Right atrium auricular region (tissue), 2 donors: ENCODE results near the gene MSMO1. TPM values are rescaled to one million over a fixed set of nuclear protein-coding genes. Genes with fewer than 3 reads are reported as not detected.

Experiments used
- DNase-seq: peaks from one replicate; pipeline ENCODE4 v3.0.0-alpha.2; 2019; ENCODE audit warnings: low spot score
- H3K27ac ChIP-seq, 2 donors: fragments of 200-600 bp; sonication (generic); 1 replicate in 1 of 2; 2 replicates in 1 of 2; pipeline ENCODE4 v1.5.1; 2016 to 2019
- H3K27me3 ChIP-seq, 2 donors: fragments of 200-600 bp; sonication (generic); one replicate each; pipeline versions ENCODE4 v1.5.1 to v1.6.0; 2017 to 2019
- H3K36me3 ChIP-seq: fragments of 200-600 bp; sonication (generic); one replicate; pipeline ENCODE4 v1.5.1; 2016
- H3K4me1 ChIP-seq, 2 donors: fragments of 200-600 bp; sonication (generic); one replicate each; pipeline versions ENCODE4 v1.5.1 to v1.6.0; 2017 to 2019
- H3K4me3 ChIP-seq, 2 donors: fragments of 200-600 bp; sonication (generic); 1 replicate in 1 of 2; 2 replicates in 1 of 2; pipeline ENCODE4 v1.5.1; 2017 to 2019; ENCODE audit warnings: mild to moderate bottlenecking in 1 of 2, moderate library complexity in 1 of 2
- H3K9me3 ChIP-seq, 2 donors: fragments of 200-600 bp; sonication (generic); one replicate each; pipeline ENCODE4 v1.5.1; 2019
- total RNA-seq, 2 donors: library from RNA; depleted of rRNA; stranded (reverse); fragments of >200 nt; gene quantifications; one replicate each; pipeline ENCODE4 v1.1.0, GENCODE V29; 2016
- TF ChIP-seq, protein P1 (sequence below), 2 donors: fragments of 200-600 bp; sonication (generic); IDR thresholded peaks; one replicate each; pipeline ENCODE4 v1.5.1; 2019; ENCODE audit warnings: antibody characterized with exemption in 2 of 2

The MSMO1 gene
- total RNA-seq, 2 donors from 2014 or later, result 11.3 to 20.3 TPM

DNA sequence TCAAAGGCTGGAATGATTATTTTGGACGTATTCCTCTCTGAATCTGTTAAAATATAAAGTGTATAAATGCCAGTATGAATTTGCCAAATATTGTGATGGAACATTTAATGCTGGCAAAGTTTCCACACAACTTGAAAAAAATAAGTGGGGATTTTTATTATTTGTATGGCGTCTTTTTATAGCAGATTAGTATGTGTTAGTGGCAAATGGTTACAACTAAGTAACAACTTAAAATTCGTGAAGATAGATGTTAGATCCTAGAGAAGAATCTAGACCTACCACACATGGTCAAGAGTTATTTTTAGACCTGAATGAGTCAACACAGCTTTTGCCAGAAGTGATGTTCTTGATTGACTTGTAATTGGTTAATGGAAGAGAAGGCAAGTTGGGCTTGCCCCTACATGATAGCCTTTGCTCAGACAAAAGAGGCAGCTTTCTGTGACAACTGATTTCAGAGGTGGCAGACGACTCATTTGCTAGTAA, 56.2 kb downstream of the MSMO1 start:
- no peaks in the 10 kb centered on the region for H3K9me3 ChIP-seq
- no peaks in the 10 kb centered on the region for H3K4me1 ChIP-seq
- DNase-seq, result no peak
- TF ChIP-seq, protein P1, sequence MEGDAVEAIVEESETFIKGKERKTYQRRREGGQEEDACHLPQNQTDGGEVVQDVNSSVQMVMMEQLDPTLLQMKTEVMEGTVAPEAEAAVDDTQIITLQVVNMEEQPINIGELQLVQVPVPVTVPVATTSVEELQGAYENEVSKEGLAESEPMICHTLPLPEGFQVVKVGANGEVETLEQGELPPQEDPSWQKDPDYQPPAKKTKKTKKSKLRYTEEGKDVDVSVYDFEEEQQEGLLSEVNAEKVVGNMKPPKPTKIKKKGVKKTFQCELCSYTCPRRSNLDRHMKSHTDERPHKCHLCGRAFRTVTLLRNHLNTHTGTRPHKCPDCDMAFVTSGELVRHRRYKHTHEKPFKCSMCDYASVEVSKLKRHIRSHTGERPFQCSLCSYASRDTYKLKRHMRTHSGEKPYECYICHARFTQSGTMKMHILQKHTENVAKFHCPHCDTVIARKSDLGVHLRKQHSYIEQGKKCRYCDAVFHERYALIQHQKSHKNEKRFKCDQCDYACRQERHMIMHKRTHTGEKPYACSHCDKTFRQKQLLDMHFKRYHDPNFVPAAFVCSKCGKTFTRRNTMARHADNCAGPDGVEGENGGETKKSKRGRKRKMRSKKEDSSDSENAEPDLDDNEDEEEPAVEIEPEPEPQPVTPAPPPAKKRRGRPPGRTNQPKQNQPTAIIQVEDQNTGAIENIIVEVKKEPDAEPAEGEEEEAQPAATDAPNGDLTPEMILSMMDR (IDR thresholded peaks at IDR 0.05), result no peak
- H3K36me3 ChIP-seq, result no peaks in the 10 kb centered on the region
- H3K4me3 ChIP-seq, result no peak overlapping the region
- peak overlapping the region; percentile 5 to 12 for H3K27ac ChIP-seq
- H3K27me3 ChIP-seq, result peaks cover 0 to 4% of the 10 kb centered on the region in 2 donors

DNA sequence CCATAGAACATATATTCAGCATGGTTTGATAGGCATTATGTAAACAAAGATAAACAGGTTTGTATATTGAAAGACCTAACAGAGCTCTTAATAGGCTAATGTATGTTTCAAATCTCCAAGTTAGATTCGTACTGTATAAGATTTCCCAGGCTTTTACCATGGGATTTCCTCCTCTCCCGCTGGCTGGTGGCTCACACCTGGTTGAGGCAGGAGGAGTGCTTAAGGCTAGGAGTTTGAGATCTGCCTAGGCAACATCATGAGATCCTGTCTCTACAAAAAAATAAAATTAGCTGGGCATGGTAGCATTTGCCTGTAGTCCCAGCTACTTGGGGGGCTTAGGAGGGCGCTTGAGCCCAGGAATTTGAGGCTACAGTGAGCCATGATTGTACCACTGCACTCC, 56.7 kb downstream of the MSMO1 start:
- Histone ChIP-seq H3K27me3 (peaks cover 0 to 4% of the 10 kb centered on the region in 2 donors), H3K27ac (no peak overlapping the region), H3K36me3 (no peaks in the 10 kb centered on the region), H3K9me3 (no peaks in the 10 kb centered on the region), H3K4me3 (no peak overlapping the region), H3K4me1 (no peaks in the 10 kb centered on the region)
- no peak for DNase-seq
- TF ChIP-seq, protein P1 (IDR thresholded peaks at IDR 0.05), result no peak

DNA sequence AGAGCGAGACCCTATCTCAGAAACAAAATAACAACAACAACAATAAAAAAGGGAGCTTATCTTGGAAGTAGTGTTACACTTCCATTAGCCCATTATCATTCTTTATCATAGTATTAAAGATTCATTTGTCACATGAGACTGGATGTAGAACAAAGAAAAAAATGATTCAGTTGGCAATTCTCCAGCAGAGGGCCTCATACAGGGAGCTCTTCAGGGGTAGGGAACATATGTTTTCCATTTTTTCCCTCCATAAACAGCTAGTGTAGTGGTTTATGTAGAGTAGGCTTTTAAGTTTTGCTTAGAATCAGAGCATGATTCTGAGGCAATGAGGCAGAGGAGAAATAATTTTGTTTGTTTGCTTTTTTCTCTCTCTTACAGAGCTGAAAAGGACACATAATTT, 57.1 kb downstream of the MSMO1 start:
- Histone ChIP-seq H3K27me3 (peaks cover 0 to 4% of the 10 kb centered on the region in 2 donors), H3K4me1 (no peaks in the 10 kb centered on the region), H3K36me3 (no peaks in the 10 kb centered on the region), H3K27ac (no peak overlapping the region), H3K9me3 (no peaks in the 10 kb centered on the region), H3K4me3 (no peak overlapping the region)
- no peak for DNase-seq
- TF ChIP-seq, protein P1 (IDR thresholded peaks at IDR 0.05), result no peak

DNA sequence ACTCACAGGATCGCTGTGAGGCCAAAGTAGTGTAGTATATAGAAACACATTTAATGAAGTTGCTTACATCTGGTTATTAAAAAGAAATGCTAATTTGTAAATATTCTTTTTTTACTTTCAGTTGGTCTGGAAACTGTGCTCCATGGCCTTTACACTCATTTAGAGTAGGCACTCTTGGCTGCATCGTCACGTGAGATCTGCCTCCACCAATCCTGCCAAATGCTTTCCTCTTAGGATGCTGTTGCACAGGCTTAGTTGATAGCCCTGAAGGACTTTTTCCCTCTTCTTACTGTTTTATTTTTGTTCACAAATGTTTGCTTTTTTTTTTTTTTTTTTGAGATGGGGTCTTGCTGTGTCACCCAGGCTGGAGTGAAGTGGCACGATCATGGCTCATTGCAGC, 57.7 kb downstream of the MSMO1 start:
- TF ChIP-seq, protein P1 (IDR thresholded peaks at IDR 0.05), result no peak
- Histone ChIP-seq H3K36me3 (no peaks in the 10 kb centered on the region), H3K9me3 (no peaks in the 10 kb centered on the region), H3K4me1 (no peaks in the 10 kb centered on the region), H3K27me3 (peaks cover 0 to 4% of the 10 kb centered on the region in 2 donors), H3K27ac (no peak overlapping the region), H3K4me3 (no peak overlapping the region)
- no peak for DNase-seq

DNA sequence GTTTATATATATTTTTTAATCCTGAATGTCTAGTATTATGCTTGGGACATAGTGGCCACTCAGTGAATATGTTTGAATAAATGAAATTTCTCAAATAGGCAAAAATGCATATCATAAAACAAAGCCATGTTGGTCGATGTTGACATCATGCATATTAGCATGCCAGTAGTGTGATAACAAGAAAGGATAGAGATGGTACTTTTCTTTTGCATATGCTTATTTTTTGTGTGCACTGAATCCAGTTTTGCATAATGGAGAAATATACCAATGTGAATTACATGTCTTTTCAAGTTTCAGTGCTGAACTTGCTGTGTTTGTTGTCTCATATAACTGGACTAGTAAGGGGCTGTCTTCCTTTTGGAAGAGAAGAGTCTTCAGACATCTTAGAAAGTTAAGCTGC, 58.9 kb downstream of the MSMO1 start:
- Histone ChIP-seq H3K9me3 (no peaks in the 10 kb centered on the region), H3K27me3 (peaks cover 0 to 4% of the 10 kb centered on the region in 2 donors), H3K36me3 (no peaks in the 10 kb centered on the region), H3K4me3 (no peak overlapping the region), H3K27ac (no peak overlapping the region), H3K4me1 (no peaks in the 10 kb centered on the region)
- DNase-seq, result no peak
- TF ChIP-seq, protein P1 (IDR thresholded peaks at IDR 0.05), result no peak

DNA sequence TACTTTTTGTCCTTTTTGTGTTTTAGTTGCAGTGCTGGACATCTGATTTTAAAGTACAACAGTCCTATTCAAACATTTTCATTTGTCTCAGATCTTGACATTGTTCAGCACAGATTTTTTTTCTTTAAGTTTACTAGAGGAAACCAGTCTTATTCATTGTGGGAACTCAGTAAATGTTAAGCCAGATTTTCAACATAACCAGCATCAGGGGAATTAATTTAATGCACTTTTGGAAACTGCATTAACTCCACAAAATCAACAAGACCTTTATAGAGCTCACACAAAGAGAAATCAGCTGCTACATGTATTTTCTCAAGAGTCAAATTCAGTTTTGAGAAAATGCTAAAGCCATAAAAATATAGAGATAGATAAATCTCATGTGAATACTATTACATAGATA, 61.3 kb downstream of the MSMO1 start:
- no peak overlapping the region for H3K4me3 ChIP-seq
- DNase-seq, result no peak
- no peak overlapping the region for H3K27ac ChIP-seq
- H3K36me3 ChIP-seq, result no peaks in the 10 kb centered on the region
- no peaks in the 10 kb centered on the region for H3K9me3 ChIP-seq
- peaks cover 0 to 2% of the 10 kb centered on the region in 2 donors for H3K4me1 ChIP-seq
- TF ChIP-seq, protein P1 (IDR thresholded peaks at IDR 0.05), result no peak
- H3K27me3 ChIP-seq, result peaks cover 0 to 4% of the 10 kb centered on the region in 2 donors
